IMR-90 (cell line): ENCODE data around the gene STARD6. TPM values are rescaled to one million over a fixed set of nuclear protein-coding genes. Genes with fewer than 3 reads are reported as not detected.

Experiments used
- ATAC-seq: fragments of 200-7000 bp; cut with Tn5 transposase; 2 replicates; pipeline ENCODE4 v1.9.1; 2020; ENCODE audit warnings: low read depth, mild to moderate bottlenecking, moderate library complexity
- BruUV-seq: library from RNA; stranded (reverse); fragments of 400-500 nt; replicated peaks from 2 replicates; lab custom pipeline; 2021; lab: Mats Ljungman, UMichigan
- CTCF ChIA-PET: fragments of 300-600 bp; formaldehyde crosslinking; extraction: SDS; loops from one replicate; lab custom pipeline; 2021; ENCODE audit warnings: antibody characterized with exemption; lab: Yijun Ruan, JAX
- POLR2A ChIA-PET: fragments of 300-600 bp; sonication (Branson Sonifier 250); formaldehyde crosslinking; loops from one replicate; lab custom pipeline; 2022; ENCODE audit warnings: antibody characterized with exemption; ENCODE audit not compliant: unreplicated experiment; lab: Charles Lee
- DNase-seq: peaks from one replicate; pipeline ENCODE4 v3.0.0; 2013
- H2AFZ ChIP-seq: replicated peaks from 2 replicates; pipeline ENCODE3; 2013; ENCODE audit warnings: low read length, mild to moderate bottlenecking; ENCODE audit not compliant: poor library complexity
- H2AK5ac ChIP-seq: 2 replicates; pipeline ENCODE4 v1.6.1; 2013; ENCODE audit warnings: low read depth, low read length, inconsistent platforms
- H2AK9ac ChIP-seq: replicated peaks from 2 replicates; pipeline ENCODE3; 2013; ENCODE audit warnings: mild to moderate bottlenecking, low read depth, low read length, moderate library complexity; ENCODE audit not compliant: poor library complexity
- H2BK120ac ChIP-seq: 2 replicates; pipeline ENCODE4 v1.6.1; 2013; ENCODE audit warnings: low read depth, low read length, inconsistent platforms
- H2BK15ac ChIP-seq: 3 replicates; pipeline ENCODE4 v1.6.1; 2013; ENCODE audit warnings: low read depth, low read length, inconsistent platforms
- H2BK20ac ChIP-seq: 2 replicates; pipeline ENCODE4 v1.6.1; 2013; ENCODE audit warnings: low read depth, mild to moderate bottlenecking, inconsistent platforms, low read length, moderate library complexity
- H2BK5ac ChIP-seq: 2 replicates; pipeline ENCODE4 v1.6.1; 2013; ENCODE audit warnings: mild to moderate bottlenecking, low read depth, low read length, inconsistent platforms; ENCODE audit not compliant: poor library complexity, severe bottlenecking
- H3K14ac ChIP-seq: replicated peaks from 2 replicates; pipeline ENCODE4 v1.6.1; 2013; ENCODE audit warnings: low read depth, low read length, inconsistent platforms
- H3K18ac ChIP-seq: 2 replicates; pipeline ENCODE4 v1.6.1; 2013; ENCODE audit warnings: low read depth, low read length, control low read depth
- H3K23ac ChIP-seq: 2 replicates; pipeline ENCODE4 v1.6.1; 2013; ENCODE audit warnings: low read depth, low read length, inconsistent platforms
- H3K27ac ChIP-seq: 2 replicates; pipeline ENCODE4 v1.5.1; 2013; ENCODE audit warnings: mild to moderate bottlenecking, control low read depth, low read length; ENCODE audit not compliant: insufficient read depth
- H3K27me3 ChIP-seq: 2 replicates; pipeline ENCODE4 v1.6.1; 2013; ENCODE audit warnings: low read length; ENCODE audit not compliant: control insufficient read depth, insufficient read depth
- H3K36me3 ChIP-seq: 2 replicates; pipeline ENCODE4 v1.6.1; 2013; ENCODE audit warnings: low read length, mixed read lengths; ENCODE audit not compliant: control insufficient read depth, insufficient read depth
- H3K4ac ChIP-seq: 2 replicates; pipeline ENCODE4 v1.6.1; 2013; ENCODE audit warnings: low read depth, low read length, inconsistent platforms
- H3K4me1 ChIP-seq: 2 replicates; pipeline ENCODE4 v1.6.1; 2013; ENCODE audit warnings: low read length, mixed read lengths; ENCODE audit not compliant: control insufficient read depth, insufficient read depth
- H3K4me2 ChIP-seq: 2 replicates; pipeline ENCODE4 v1.6.1; 2013; ENCODE audit warnings: low read depth, mild to moderate bottlenecking, control low read depth, low read length, moderate library complexity
- H3K4me3 ChIP-seq: 2 replicates; pipeline ENCODE4 v1.5.1; 2013; ENCODE audit warnings: low read depth, mild to moderate bottlenecking, control low read depth, low read length, moderate library complexity; ENCODE audit not compliant: insufficient read depth
- H3K56ac ChIP-seq: 2 replicates; pipeline ENCODE4 v1.6.1; 2013; ENCODE audit warnings: low read length, inconsistent platforms; ENCODE audit not compliant: insufficient read depth; ENCODE audit errors: extremely low read depth
- H3K79me1 ChIP-seq, 2 experiments: 2 replicates each; pipeline ENCODE4 v1.6.1; 2013; ENCODE audit warnings: low read length in 2 of 2, inconsistent platforms in 1 of 2, low read depth in 1 of 2
- H3K9ac ChIP-seq: 2 replicates; pipeline ENCODE4 v1.6.1; 2013; ENCODE audit warnings: low read depth, low read length, control low read depth
- H3K9me1 ChIP-seq: 2 replicates; pipeline ENCODE4 v1.6.1; 2013; ENCODE audit warnings: low read length, inconsistent platforms; ENCODE audit not compliant: insufficient read depth
- H3K9me3 ChIP-seq: 2 replicates; pipeline ENCODE4 v1.6.1; 2013; ENCODE audit warnings: low read length; ENCODE audit not compliant: control insufficient read depth, insufficient read depth
- H4K20me1 ChIP-seq: 2 replicates; pipeline ENCODE4 v1.6.1; 2013; ENCODE audit warnings: low read length, inconsistent platforms; ENCODE audit not compliant: insufficient read depth
- H4K5ac ChIP-seq: 2 replicates; pipeline ENCODE4 v1.6.1; 2013; ENCODE audit warnings: mild to moderate bottlenecking, low read depth, low read length, control low read depth
- H4K8ac ChIP-seq, 2 experiments: 2 replicates each; pipeline ENCODE4 v1.6.1; 2013; ENCODE audit warnings: low read depth in 2 of 2, low read length in 2 of 2, control low read depth in 1 of 2, inconsistent platforms in 1 of 2
- H4K91ac ChIP-seq: 2 replicates; pipeline ENCODE4 v1.6.1; 2013; ENCODE audit warnings: low read depth, low read length, inconsistent platforms; ENCODE audit not compliant: insufficient read depth
- CEBPB ChIP-seq: IDR thresholded peaks from 2 replicates; pipeline ENCODE4 v1.6.1; 2012; ENCODE audit warnings: low read depth, low read length, improper control_type of control experiment
- CHD1 ChIP-seq: IDR thresholded peaks from 2 replicates; pipeline ENCODE4 v1.6.1; 2012; ENCODE audit warnings: low read depth, low read length, improper control_type of control experiment
- FOS ChIP-seq: fragments of 150-350 bp; IDR thresholded peaks from 2 replicates; pipeline ENCODE4 v1.6.1; 2016; ENCODE audit warnings: low read depth, low read length
- MAFK ChIP-seq: IDR thresholded peaks from 2 replicates; pipeline ENCODE4 v1.6.1; 2012; ENCODE audit warnings: low read depth, low read length, improper control_type of control experiment
- MAZ ChIP-seq: IDR thresholded peaks from 2 replicates; pipeline ENCODE4 v1.6.1; 2012; ENCODE audit warnings: low read depth, mild to moderate bottlenecking, low read length, improper control_type of control experiment, moderate library complexity, borderline replicate concordance
- MXI1 ChIP-seq: IDR thresholded peaks from 2 replicates; pipeline ENCODE4 v1.6.1; 2012; ENCODE audit warnings: low read depth, mild to moderate bottlenecking, low read length, moderate library complexity, borderline replicate concordance
- NFE2L2 ChIP-seq: fragments of 150-350 bp; IDR thresholded peaks from 2 replicates; pipeline ENCODE4 v1.6.1; 2016; ENCODE audit warnings: low read depth, mild to moderate bottlenecking, low read length
- POLR2A ChIP-seq: IDR thresholded peaks from 2 replicates; pipeline ENCODE4 v1.6.1; 2012; ENCODE audit warnings: mild to moderate bottlenecking, low read depth, low read length
- RAD21 ChIP-seq: IDR thresholded peaks from 2 replicates; pipeline ENCODE4 v1.6.1; 2012; ENCODE audit warnings: low read length, improper control_type of control experiment
- RCOR1 ChIP-seq: IDR thresholded peaks from 2 replicates; pipeline ENCODE4 v1.6.1; 2012; ENCODE audit warnings: mild to moderate bottlenecking, low read length, improper control_type of control experiment; ENCODE audit not compliant: insufficient replicate concordance
- RFX5 ChIP-seq: IDR thresholded peaks from 2 replicates; pipeline ENCODE4 v1.8.0; 2012; ENCODE audit warnings: low read depth, mild to moderate bottlenecking, low read length, moderate library complexity
- SMC3 ChIP-seq: fragments of 150-350 bp; IDR thresholded peaks from 2 replicates; pipeline ENCODE4 v1.6.1; 2016; ENCODE audit warnings: low read depth, mild to moderate bottlenecking, antibody characterized with exemption, low read length, moderate library complexity
- WGBS, 2 experiments: methylation state at CpG; one replicate each; pipeline versions ENCODE4 v1.1.5 to v1.1.7; 2013; ENCODE audit warnings: missing lambda C conversion rate in 2 of 2; ENCODE audit not compliant: insufficient read length in 1 of 2; ENCODE audit errors: extremely low coverage in 2 of 2; 5-methylcytosine and 5-hydroxymethylcytosine counted together
- dilution Hi-C: fragments of 300-500 bp; cut with HindIII; formaldehyde crosslinking; loops from one replicate; pipeline ENCODE4 v1.14.3; 2018; ENCODE audit warnings: low sequenced_read_pairs; ENCODE audit not compliant: unreplicated experiment
- in situ Hi-C: fragments of 300-500 bp; cut with MboI; formaldehyde crosslinking; loops from 3 replicates; pipeline ENCODE4 v1.14.3; 2019; ENCODE audit warnings: low sequenced_read_pairs, inconsistent platforms, mixed read lengths
- intact Hi-C: fragments of 100-400 bp; cut with micrococcal nuclease; formaldehyde crosslinking; loops from 2 replicates; pipeline ENCODE4 v1.10.0; 2022
- polyA plus RNA-seq, 3 experiments: library from polyadenylated mRNA; depleted of rRNA; stranded (reverse); fragments of >200 nt; gene quantifications; 2 replicates each; pipeline ENCODE4 v1.2.3, GENCODE V29; 2012; ENCODE audit warnings: low replicate concordance in 1 of 3
- total RNA-seq: library from RNA; depleted of rRNA; stranded (reverse); fragments of >200 nt; gene quantifications from 2 replicates; pipeline ENCODE4 v1.2.3, GENCODE V29; 2012
- TF ChIP-seq, protein P1 (sequence below): fragments of 150-350 bp; IDR thresholded peaks from 2 replicates; pipeline ENCODE4 v1.6.1; 2017; ENCODE audit warnings: mild to moderate bottlenecking, antibody characterized with exemption, low read length, low read depth
- TF ChIP-seq, protein P2 (sequence below): conservative IDR thresholded peaks from 2 replicates; pipeline ENCODE4 v1.5.1; 2012; ENCODE audit warnings: mild to moderate bottlenecking, low read depth, low read length, improper control_type of control experiment
- TF ChIP-seq, protein P3 (sequence below): fragments of 150-350 bp; IDR thresholded peaks from 2 replicates; pipeline ENCODE4 v1.6.1; 2016; ENCODE audit warnings: low read depth, mild to moderate bottlenecking, low read length, moderate library complexity, borderline replicate concordance

STARD6 gene
- total and polyA plus RNA-seq, 2 of the 4 experiments (the other 2 are of a cell fraction): not detected

DNA sequence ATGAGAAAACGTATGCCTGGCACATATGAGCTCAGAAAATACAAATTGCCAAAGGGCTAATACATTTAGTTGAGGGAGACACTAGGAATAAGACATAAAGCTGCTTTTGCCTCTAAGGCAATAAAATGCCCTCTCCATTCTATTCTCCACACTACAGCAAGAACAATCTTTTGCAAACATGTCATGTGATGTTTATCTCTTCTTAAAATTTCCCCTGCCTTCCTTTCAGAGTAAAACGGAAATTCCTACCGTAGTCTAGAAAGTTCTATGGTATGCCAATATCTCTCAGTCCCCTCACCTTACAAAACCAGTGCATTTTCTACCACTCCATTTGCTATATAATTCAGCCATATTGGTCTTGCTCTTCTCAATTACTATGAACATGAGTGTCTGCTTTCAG, 33.2 kb upstream of the STARD6 start:
- no peak overlapping the region for H3K18ac ChIP-seq
- no peak overlapping the region for H4K8ac ChIP-seq
- no peaks in the 10 kb centered on the region; the same call in 1 of the 2 replicates for H3K27me3 ChIP-seq
- TF ChIP-seq MXI1 (no peak), RAD21 (no peak), MAZ (no peak), CHD1 (no peak), CEBPB (no peak), MAFK (no peak), RFX5 (no peak), FOS (no peak), SMC3 (no peak), RCOR1 (no peak), POLR2A (no peak), NFE2L2 (no peak)
- TF ChIP-seq, protein P1, sequence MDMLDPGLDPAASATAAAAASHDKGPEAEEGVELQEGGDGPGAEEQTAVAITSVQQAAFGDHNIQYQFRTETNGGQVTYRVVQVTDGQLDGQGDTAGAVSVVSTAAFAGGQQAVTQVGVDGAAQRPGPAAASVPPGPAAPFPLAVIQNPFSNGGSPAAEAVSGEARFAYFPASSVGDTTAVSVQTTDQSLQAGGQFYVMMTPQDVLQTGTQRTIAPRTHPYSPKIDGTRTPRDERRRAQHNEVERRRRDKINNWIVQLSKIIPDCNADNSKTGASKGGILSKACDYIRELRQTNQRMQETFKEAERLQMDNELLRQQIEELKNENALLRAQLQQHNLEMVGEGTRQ: no peak
- TF ChIP-seq, protein P2, sequence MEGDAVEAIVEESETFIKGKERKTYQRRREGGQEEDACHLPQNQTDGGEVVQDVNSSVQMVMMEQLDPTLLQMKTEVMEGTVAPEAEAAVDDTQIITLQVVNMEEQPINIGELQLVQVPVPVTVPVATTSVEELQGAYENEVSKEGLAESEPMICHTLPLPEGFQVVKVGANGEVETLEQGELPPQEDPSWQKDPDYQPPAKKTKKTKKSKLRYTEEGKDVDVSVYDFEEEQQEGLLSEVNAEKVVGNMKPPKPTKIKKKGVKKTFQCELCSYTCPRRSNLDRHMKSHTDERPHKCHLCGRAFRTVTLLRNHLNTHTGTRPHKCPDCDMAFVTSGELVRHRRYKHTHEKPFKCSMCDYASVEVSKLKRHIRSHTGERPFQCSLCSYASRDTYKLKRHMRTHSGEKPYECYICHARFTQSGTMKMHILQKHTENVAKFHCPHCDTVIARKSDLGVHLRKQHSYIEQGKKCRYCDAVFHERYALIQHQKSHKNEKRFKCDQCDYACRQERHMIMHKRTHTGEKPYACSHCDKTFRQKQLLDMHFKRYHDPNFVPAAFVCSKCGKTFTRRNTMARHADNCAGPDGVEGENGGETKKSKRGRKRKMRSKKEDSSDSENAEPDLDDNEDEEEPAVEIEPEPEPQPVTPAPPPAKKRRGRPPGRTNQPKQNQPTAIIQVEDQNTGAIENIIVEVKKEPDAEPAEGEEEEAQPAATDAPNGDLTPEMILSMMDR: no peak
- TF ChIP-seq, protein P3, sequence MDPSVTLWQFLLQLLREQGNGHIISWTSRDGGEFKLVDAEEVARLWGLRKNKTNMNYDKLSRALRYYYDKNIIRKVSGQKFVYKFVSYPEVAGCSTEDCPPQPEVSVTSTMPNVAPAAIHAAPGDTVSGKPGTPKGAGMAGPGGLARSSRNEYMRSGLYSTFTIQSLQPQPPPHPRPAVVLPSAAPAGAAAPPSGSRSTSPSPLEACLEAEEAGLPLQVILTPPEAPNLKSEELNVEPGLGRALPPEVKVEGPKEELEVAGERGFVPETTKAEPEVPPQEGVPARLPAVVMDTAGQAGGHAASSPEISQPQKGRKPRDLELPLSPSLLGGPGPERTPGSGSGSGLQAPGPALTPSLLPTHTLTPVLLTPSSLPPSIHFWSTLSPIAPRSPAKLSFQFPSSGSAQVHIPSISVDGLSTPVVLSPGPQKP: no peak
- no peak overlapping the region for H3K27ac ChIP-seq
- in situ Hi-C loops: no loop called here
- intact Hi-C loops: loop anchor here (5.0 kb wide), 1 partner anchor 591 kb away; no protein-coding TSS in a partner anchor
- no peak overlapping the region for H3K56ac ChIP-seq
- H3K4me1 ChIP-seq: no peaks in the 10 kb centered on the region
- H2BK5ac ChIP-seq: no peak overlapping the region
- H4K5ac ChIP-seq: no peak overlapping the region
- no peak overlapping the region for H2BK15ac ChIP-seq
- no peaks in the 10 kb centered on the region for H3K36me3 ChIP-seq
- no peaks in the 10 kb centered on the region for H3K9me1 ChIP-seq
- no peak overlapping the region for H4K91ac ChIP-seq
- H3K14ac ChIP-seq: no peak overlapping the region
- CTCF ChIA-PET: no interaction called here
- no peak overlapping the region for H2AFZ ChIP-seq
- POLR2A ChIA-PET: no interaction called here
- no peak overlapping the region for H3K9ac ChIP-seq
- no peak for DNase-seq
- no peaks in the 10 kb centered on the region for H4K20me1 ChIP-seq
- WGBS, 2 experiments: no CpG with 5 or more reads among the region's 3 CpGs
- H2AK9ac ChIP-seq: no peak overlapping the region
- no peak overlapping the region for H2AK5ac ChIP-seq
- no peaks in the 10 kb centered on the region for H3K79me1 ChIP-seq
- no TSS peak for BruUV-seq
- H2BK120ac ChIP-seq: no peak overlapping the region
- H3K4me2 ChIP-seq: no peak overlapping the region
- H3K4me3 ChIP-seq: no peak overlapping the region
- H3K23ac ChIP-seq: no peak overlapping the region
- H2BK20ac ChIP-seq: no peak overlapping the region
- ATAC-seq: no peak
- dilution Hi-C loops: no loop called here
- H3K4ac ChIP-seq: no peak overlapping the region
- no peaks in the 10 kb centered on the region for H3K9me3 ChIP-seq
